ENCODE results near the gene TAS2R20. TPM values are rescaled to one million over a fixed set of nuclear protein-coding genes. Genes with fewer than 3 reads are reported as not detected.

TAS2R20 gene
- total and polyA plus RNA-seq, 2 of the 4 experiments (the other 2 are of a cell fraction) = 0.36 to 3.4 TPM

DNA sequence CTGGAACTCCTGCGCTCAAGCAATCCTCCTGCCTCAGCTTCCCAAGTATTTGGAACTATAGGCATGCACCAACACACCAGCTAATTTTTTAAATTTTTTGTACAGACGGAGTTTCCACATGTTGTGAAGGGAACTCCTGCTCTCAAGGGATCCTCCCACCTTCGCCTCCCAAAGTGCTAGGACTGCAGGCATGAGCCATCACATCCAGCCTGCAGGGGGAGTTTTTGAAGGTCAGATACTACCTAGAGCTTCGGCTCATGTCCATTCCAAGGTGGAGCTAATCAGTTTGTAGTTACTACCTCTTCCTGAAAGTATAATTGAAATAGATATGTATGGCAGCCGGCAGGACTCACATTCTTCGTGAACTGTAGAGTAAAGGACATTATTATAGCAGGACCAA, 28.0 kb upstream of the TAS2R20 start:
- Histone ChIP-seq H2BK15ac (ENCODE audit: low read depth, low read length) (no peak overlapping the region), H3K4me3 (ENCODE audit: insufficient read depth, low read depth, low read length) (no peak overlapping the region), H4K91ac (ENCODE audit: insufficient read depth, low read depth, low read length) (no peak overlapping the region), H4K5ac (ENCODE audit: low read depth, low read length) (no peak overlapping the region), H3K27me3 (ENCODE audit: control insufficient read depth, insufficient read depth, low read length) (no peaks in the 10 kb centered on the region), H2AK9ac (replicated peaks; ENCODE audit: low read depth, low read length, poor library complexity) (no peak overlapping the region), H3K9ac (ENCODE audit: low read depth, low read length) (no peak overlapping the region), H3K9me3 (ENCODE audit: control insufficient read depth, insufficient read depth, low read length) (no peaks in the 10 kb centered on the region), H2BK20ac (ENCODE audit: low read depth, low read length) (no peak overlapping the region), H2BK120ac (ENCODE audit: low read depth, low read length) (no peak overlapping the region), H3K4me2 (ENCODE audit: low read depth, low read length) (no peak overlapping the region), H3K4ac (ENCODE audit: low read depth, low read length) (no peak overlapping the region), H3K79me1 (ENCODE audit: low read depth in 1 of 2, low read length in 2 of 2) (peaks cover 6 to 9% of the 10 kb centered on the region in 2 experiments; a peak in 2 of 4 replicates), H3K4me1 (ENCODE audit: control insufficient read depth, insufficient read depth, low read length) (no peaks in the 10 kb centered on the region), H3K27ac (ENCODE audit: insufficient read depth, low read length) (no peak overlapping the region), H3K23ac (ENCODE audit: low read depth, low read length) (no peak overlapping the region), H3K14ac (replicated peaks; ENCODE audit: low read depth, low read length) (no peak overlapping the region), H2AFZ (replicated peaks; ENCODE audit: low read length, poor library complexity) (no peak overlapping the region), H2BK5ac (ENCODE audit: low read depth, low read length, poor library complexity, severe bottlenecking) (no peak overlapping the region), H4K20me1 (ENCODE audit: insufficient read depth, low read length) (no peaks in the 10 kb centered on the region), H3K36me3 (ENCODE audit: control insufficient read depth, insufficient read depth, low read length) (peaks cover 7% of the 10 kb centered on the region), H3K56ac (ENCODE audit: extremely low read depth, insufficient read depth, low read length) (no peak overlapping the region), H4K8ac (ENCODE audit: low read depth in 2 of 2, low read length in 2 of 2) (no peak overlapping the region), H3K18ac (ENCODE audit: low read depth, low read length) (no peak overlapping the region), H2AK5ac (ENCODE audit: low read depth, low read length) (no peak overlapping the region), H3K9me1 (ENCODE audit: insufficient read depth, low read length) (no peaks in the 10 kb centered on the region)
- no TSS peak for BruUV-seq (replicated peaks)
- dilution Hi-C loops (cut with HindIII; ENCODE audit: low sequenced_read_pairs, unreplicated experiment) = no loop called here
- intact Hi-C loops (cut with micrococcal nuclease) = no loop called here
- WGBS, 2 experiments (ENCODE audit: extremely low coverage in 2 of 2, insufficient read length in 1 of 2) = no CpG with 5 or more reads among the region's 6 CpGs
- ATAC-seq (ENCODE audit: low read depth) (no peak), DNase-seq (no peak)
- TF ChIP-seq MXI1 (IDR thresholded peaks at IDR 0.05; ENCODE audit: borderline replicate concordance, low read depth, low read length) = no peak
- no peak for TF ChIP-seq RCOR1 (IDR thresholded peaks at IDR 0.05; ENCODE audit: insufficient replicate concordance, low read length)
- TF ChIP-seq BHLHE40 (IDR thresholded peaks at IDR 0.05; ENCODE audit: low read depth, low read length) = no peak
- TF ChIP-seq CEBPB (IDR thresholded peaks at IDR 0.05; ENCODE audit: low read depth, low read length) = no peak
- no peak for TF ChIP-seq MAFK (IDR thresholded peaks at IDR 0.05; ENCODE audit: low read depth, low read length)
- no peak for TF ChIP-seq POLR2A (IDR thresholded peaks at IDR 0.05; ENCODE audit: low read depth, low read length)
- no peak for TF ChIP-seq RAD21 (IDR thresholded peaks at IDR 0.05; ENCODE audit: low read length)
- TF ChIP-seq FOS (IDR thresholded peaks at IDR 0.05; ENCODE audit: low read depth, low read length) = no peak
- TF ChIP-seq, protein P1, sequence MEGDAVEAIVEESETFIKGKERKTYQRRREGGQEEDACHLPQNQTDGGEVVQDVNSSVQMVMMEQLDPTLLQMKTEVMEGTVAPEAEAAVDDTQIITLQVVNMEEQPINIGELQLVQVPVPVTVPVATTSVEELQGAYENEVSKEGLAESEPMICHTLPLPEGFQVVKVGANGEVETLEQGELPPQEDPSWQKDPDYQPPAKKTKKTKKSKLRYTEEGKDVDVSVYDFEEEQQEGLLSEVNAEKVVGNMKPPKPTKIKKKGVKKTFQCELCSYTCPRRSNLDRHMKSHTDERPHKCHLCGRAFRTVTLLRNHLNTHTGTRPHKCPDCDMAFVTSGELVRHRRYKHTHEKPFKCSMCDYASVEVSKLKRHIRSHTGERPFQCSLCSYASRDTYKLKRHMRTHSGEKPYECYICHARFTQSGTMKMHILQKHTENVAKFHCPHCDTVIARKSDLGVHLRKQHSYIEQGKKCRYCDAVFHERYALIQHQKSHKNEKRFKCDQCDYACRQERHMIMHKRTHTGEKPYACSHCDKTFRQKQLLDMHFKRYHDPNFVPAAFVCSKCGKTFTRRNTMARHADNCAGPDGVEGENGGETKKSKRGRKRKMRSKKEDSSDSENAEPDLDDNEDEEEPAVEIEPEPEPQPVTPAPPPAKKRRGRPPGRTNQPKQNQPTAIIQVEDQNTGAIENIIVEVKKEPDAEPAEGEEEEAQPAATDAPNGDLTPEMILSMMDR (conservative IDR thresholded peaks at IDR 0.05; ENCODE audit: low read depth, low read length) = no peak
- TF ChIP-seq SMC3 (IDR thresholded peaks at IDR 0.05; ENCODE audit: low read depth, low read length) = no peak
- TF ChIP-seq MAZ (IDR thresholded peaks at IDR 0.05; ENCODE audit: borderline replicate concordance, low read depth, low read length) = no peak
- no peak for TF ChIP-seq RFX5 (IDR thresholded peaks at IDR 0.05; ENCODE audit: low read depth, low read length)
- TF ChIP-seq CHD1 (IDR thresholded peaks at IDR 0.05; ENCODE audit: low read depth, low read length) = no peak
- no peak for TF ChIP-seq NFE2L2 (IDR thresholded peaks at IDR 0.05; ENCODE audit: low read depth, low read length)
- TF ChIP-seq, protein P2, sequence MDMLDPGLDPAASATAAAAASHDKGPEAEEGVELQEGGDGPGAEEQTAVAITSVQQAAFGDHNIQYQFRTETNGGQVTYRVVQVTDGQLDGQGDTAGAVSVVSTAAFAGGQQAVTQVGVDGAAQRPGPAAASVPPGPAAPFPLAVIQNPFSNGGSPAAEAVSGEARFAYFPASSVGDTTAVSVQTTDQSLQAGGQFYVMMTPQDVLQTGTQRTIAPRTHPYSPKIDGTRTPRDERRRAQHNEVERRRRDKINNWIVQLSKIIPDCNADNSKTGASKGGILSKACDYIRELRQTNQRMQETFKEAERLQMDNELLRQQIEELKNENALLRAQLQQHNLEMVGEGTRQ (IDR thresholded peaks at IDR 0.05; ENCODE audit: low read depth, low read length) = no peak
- TF ChIP-seq, protein P3, sequence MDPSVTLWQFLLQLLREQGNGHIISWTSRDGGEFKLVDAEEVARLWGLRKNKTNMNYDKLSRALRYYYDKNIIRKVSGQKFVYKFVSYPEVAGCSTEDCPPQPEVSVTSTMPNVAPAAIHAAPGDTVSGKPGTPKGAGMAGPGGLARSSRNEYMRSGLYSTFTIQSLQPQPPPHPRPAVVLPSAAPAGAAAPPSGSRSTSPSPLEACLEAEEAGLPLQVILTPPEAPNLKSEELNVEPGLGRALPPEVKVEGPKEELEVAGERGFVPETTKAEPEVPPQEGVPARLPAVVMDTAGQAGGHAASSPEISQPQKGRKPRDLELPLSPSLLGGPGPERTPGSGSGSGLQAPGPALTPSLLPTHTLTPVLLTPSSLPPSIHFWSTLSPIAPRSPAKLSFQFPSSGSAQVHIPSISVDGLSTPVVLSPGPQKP (IDR thresholded peaks at IDR 0.05; ENCODE audit: borderline replicate concordance, low read depth, low read length) = no peak
- ChIA-PET POLR2A (ENCODE audit: unreplicated experiment) (no interaction called here), CTCF (no interaction called here)
- in situ Hi-C loops (cut with MboI; ENCODE audit: low sequenced_read_pairs) = no loop called here
